AG09309 (cell line): ENCODE results near the gene CALML5.

ENCODE experiments used
- DNase-seq: peaks from one replicate; pipeline ENCODE4 v3.0.0-alpha.2; 2010; ENCODE audit warnings: low read depth
- H3K4me3 ChIP-seq: 2 replicates; pipeline ENCODE4 v1.5.1; 2011; ENCODE audit warnings: mild to moderate bottlenecking, low read depth, low read length, moderate library complexity; ENCODE audit not compliant: control insufficient read depth
- CTCF ChIP-seq: IDR thresholded peaks from 2 replicates; pipeline ENCODE4 v1.5.1; 2011; ENCODE audit warnings: mild to moderate bottlenecking, low read depth, low read length, inconsistent platforms; ENCODE audit not compliant: insufficient read depth, control insufficient read depth; ENCODE audit errors: missing control alignments

Gene CALML5

GRCh38 chr10:5500910-5501309 is 1.5 kb upstream of the CALML5 start:
- no peak overlapping the region for H3K4me3 ChIP-seq
- no peak for DNase-seq
- no peak for TF ChIP-seq CTCF

GRCh38 chr10:5500162-5500670 is 846 bp upstream of the CALML5 start:
- no peak overlapping the region for H3K4me3 ChIP-seq
- no peak for TF ChIP-seq CTCF
- no peak for DNase-seq

- DNase-seq: no peak
- TF ChIP-seq CTCF: no peak
- H3K4me3 ChIP-seq: no peak overlapping the region
These were observed 428 bp downstream of the CALML5 start for GRCh38 chr10:5498791-5499492.

- DNase-seq: no peak
- no peak overlapping the region for H3K4me3 ChIP-seq
- TF ChIP-seq CTCF: no peak
These were observed 1.2 kb downstream of the CALML5 start for GRCh38 chr10:5497948-5498730.

- H3K4me3 ChIP-seq: no peak overlapping the region
- DNase-seq: no peak
- no peak for TF ChIP-seq CTCF
These were observed 2.1 kb downstream of the CALML5 start for GRCh38 chr10:5497289-5497688.

- no peak for DNase-seq
- TF ChIP-seq CTCF: no peak
- H3K4me3 ChIP-seq: no peak overlapping the region
These were observed 2.8 kb downstream of the CALML5 start for GRCh38 chr10:5496261-5497250.
